CD1c-positive myeloid dendritic cell (primary cell): ENCODE results near the gene SETD7.

ENCODE experiments used
- DNase-seq: peaks from one replicate; pipeline ENCODE4 v3.0.0-alpha.2; 2016; ENCODE audit errors: extremely low spot score

SETD7 gene

GRCh38 chr4:139509727-139510410 is 46.1 kb downstream of the SETD7 start:
- DNase-seq, result no peak

GRCh38 chr4:139508581-139509237 is 47.3 kb downstream of the SETD7 start:
- no peak for DNase-seq

GRCh38 chr4:139506774-139507173 is 49.2 kb downstream of the SETD7 start:
- no peak for DNase-seq

GRCh38 chr4:139503622-139504166 is 52.3 kb downstream of the SETD7 start:
- DNase-seq, result no peak

- DNase-seq, result no peak
These were observed 53.8 kb downstream of the SETD7 start for GRCh38 chr4:139501927-139502899.

- DNase-seq, result no peak
These were observed 54.5 kb downstream of the SETD7 start for GRCh38 chr4:139501527-139501926.

GRCh38 chr4:139501117-139501516 is 54.9 kb downstream of the SETD7 start:
- DNase-seq, result no peak

- DNase-seq, result no peak
These were observed 56.8 kb downstream of the SETD7 start for GRCh38 chr4:139499186-139499585.

GRCh38 chr4:139493176-139493575 is 62.8 kb downstream of the SETD7 start:
- DNase-seq, result no peak

GRCh38 chr4:139492429-139492828 is 63.6 kb downstream of the SETD7 start:
- no peak for DNase-seq

GRCh38 chr4:139489638-139490037 is 66.4 kb downstream of the SETD7 start:
- no peak for DNase-seq

- DNase-seq, result no peak
These were observed 67.6 kb downstream of the SETD7 start for GRCh38 chr4:139488442-139488841.

- peak; percentile 52 for DNase-seq
These were observed 71.2 kb downstream of the SETD7 start for GRCh38 chr4:139484783-139485311.

GRCh38 chr4:139483000-139483399 is 73.0 kb downstream of the SETD7 start:
- no peak for DNase-seq

- DNase-seq, result no peak
These were observed 74.6 kb downstream of the SETD7 start for GRCh38 chr4:139481465-139481864.

- no peak for DNase-seq
These were observed 79.7 kb downstream of the SETD7 start for GRCh38 chr4:139476363-139476762.

- no peak for DNase-seq
These were observed 83.2 kb downstream of the SETD7 start for GRCh38 chr4:139472852-139473251.

GRCh38 chr4:139470997-139471665 is 84.9 kb downstream of the SETD7 start:
- DNase-seq, result no peak

- no peak for DNase-seq
These were observed 85.7 kb downstream of the SETD7 start for GRCh38 chr4:139470295-139470694.

- DNase-seq, result no peak
These were observed 86.2 kb downstream of the SETD7 start for GRCh38 chr4:139469869-139470268.

- DNase-seq, result no peak
These were observed 86.8 kb downstream of the SETD7 start for GRCh38 chr4:139469216-139469615.
